HL-60 (cell line): Measurements from ENCODE around the gene ABI3BP.

ENCODE experiments used
- DNase-seq, 2 experiments: peaks; one replicate each; pipeline ENCODE4 v3.0.0-alpha.2; 2010 to 2020; ENCODE audit warnings: low read depth in 1 of 2, low spot score in 1 of 2
- H3K27ac ChIP-seq: fragments of 250-450 bp; sonication (Bioruptor Pico); replicated peaks from 2 replicates; pipeline ENCODE4 v1.5.1; 2020; ENCODE audit warnings: mild to moderate bottlenecking, moderate library complexity
- H3K27me3 ChIP-seq: fragments of 250-450 bp; sonication (Bioruptor Pico); 2 replicates; pipeline ENCODE4 v1.5.1; 2021; ENCODE audit warnings: mild to moderate bottlenecking, moderate library complexity; ENCODE audit not compliant: insufficient read depth, poor library complexity, severe bottlenecking
- H3K4me3 ChIP-seq: replicated peaks from 2 replicates; pipeline ENCODE4 v1.5.1; 2011; ENCODE audit warnings: mild to moderate bottlenecking, control low read depth, low read length; ENCODE audit not compliant: insufficient read depth
- CTCF ChIP-seq: IDR thresholded peaks from one replicate; pipeline ENCODE4 v1.5.1; 2011; ENCODE audit warnings: low read length, control low read depth, inconsistent platforms; ENCODE audit not compliant: insufficient read depth
- GABPA ChIP-seq: IDR thresholded peaks from 2 replicates; pipeline ENCODE4 v1.6.1; 2012; ENCODE audit warnings: low read depth
- POLR2AphosphoS5 ChIP-seq: IDR thresholded peaks from 2 replicates; pipeline ENCODE4 v1.6.1; 2012; ENCODE audit warnings: low read depth
- REST ChIP-seq: IDR thresholded peaks from 2 replicates; pipeline ENCODE4 v1.6.1; 2012; ENCODE audit warnings: low read depth; ENCODE audit not compliant: insufficient replicate concordance
- SPI1 ChIP-seq: IDR thresholded peaks from 2 replicates; pipeline ENCODE4 v1.6.1; 2012; ENCODE audit warnings: low read depth, mild to moderate bottlenecking, borderline replicate concordance

The ABI3BP gene

GRCh38 chr3:100844063-100844936, 148.9 kb downstream of the ABI3BP start:
- TF ChIP-seq GABPA = no peak
- TF ChIP-seq SPI1 = no peak
- TF ChIP-seq CTCF = no peak
- TF ChIP-seq POLR2AphosphoS5 = no peak
- no peak for TF ChIP-seq REST
- Histone ChIP-seq H3K4me3 (no peak overlapping the region), H3K27me3 (no peaks in the 10 kb centered on the region), H3K27ac (no peak overlapping the region)
- no peak for DNase-seq

GRCh38 chr3:100838157-100838556, 155.1 kb downstream of the ABI3BP start:
- no peak for DNase-seq
- Histone ChIP-seq H3K4me3 (no peak overlapping the region), H3K27ac (no peak overlapping the region), H3K27me3 (peaks cover 3% of the 10 kb centered on the region)
- TF ChIP-seq GABPA = no peak
- no peak for TF ChIP-seq CTCF
- no peak for TF ChIP-seq SPI1
- TF ChIP-seq REST = no peak
- TF ChIP-seq POLR2AphosphoS5 = no peak

- Histone ChIP-seq H3K27me3 (peaks cover 3% of the 10 kb centered on the region), H3K4me3 (no peak overlapping the region), H3K27ac (no peak overlapping the region)
- DNase-seq = no peak
- no peak for TF ChIP-seq REST
- no peak for TF ChIP-seq POLR2AphosphoS5
- TF ChIP-seq CTCF = no peak
- TF ChIP-seq SPI1 = no peak
- TF ChIP-seq GABPA = no peak
Observed at GRCh38 chr3:100836661-100837060, 156.6 kb downstream of the ABI3BP start.
